Left hindlimb (tissue), 1 donor: ENCODE measurements around the gene COLEC12.
"Not testable (repeated sequence)": the region's sequence is repeated elsewhere in the genome, so short reads cannot be mapped to it uniquely, and the experiment has no call there.

Experiments used
- DNase-seq: peaks from one replicate; pipeline ENCODE4 v3.0.0-alpha.2; 2018

COLEC12 gene

DNA sequence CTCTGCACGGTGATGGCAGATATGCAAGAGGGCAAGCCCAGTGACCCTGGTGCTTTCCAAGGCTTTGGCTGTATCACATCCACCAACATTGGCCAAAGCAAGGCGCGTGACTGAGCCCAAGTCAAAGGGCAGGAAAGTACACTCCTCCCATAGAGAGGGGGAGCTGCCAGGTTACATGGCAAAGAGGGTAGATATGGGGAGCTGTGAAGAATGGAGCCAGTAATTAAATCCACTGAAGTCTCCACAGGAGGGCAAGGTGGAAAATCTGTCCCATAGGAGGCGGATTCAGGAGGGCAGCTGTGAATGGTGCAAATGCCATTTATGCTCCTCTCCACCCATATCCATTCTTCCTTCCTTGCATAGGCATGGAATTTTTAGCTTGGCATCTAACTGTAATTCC lies 188.1 kb downstream of the COLEC12 start:
- DNase-seq, result no peak

DNA sequence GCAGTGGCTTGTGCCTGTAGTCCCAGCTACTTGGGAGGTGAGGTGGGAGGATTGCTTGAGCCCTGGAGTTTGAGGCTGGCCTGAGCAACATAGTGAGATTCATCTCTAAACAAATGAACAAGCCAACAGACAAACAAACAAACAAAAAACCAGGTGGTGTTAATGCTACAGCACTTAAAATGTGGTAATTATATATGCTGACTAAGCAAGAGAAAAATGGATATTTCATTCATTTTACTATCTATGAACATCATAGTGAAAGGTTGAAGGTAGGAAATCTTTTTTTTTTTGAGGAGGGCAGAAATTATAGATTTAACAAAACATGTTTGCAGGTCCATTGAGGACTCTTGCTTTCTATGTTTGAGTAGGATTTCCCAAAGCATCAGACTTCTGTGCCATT lies 190.5 kb downstream of the COLEC12 start:
- no peak for DNase-seq

DNA sequence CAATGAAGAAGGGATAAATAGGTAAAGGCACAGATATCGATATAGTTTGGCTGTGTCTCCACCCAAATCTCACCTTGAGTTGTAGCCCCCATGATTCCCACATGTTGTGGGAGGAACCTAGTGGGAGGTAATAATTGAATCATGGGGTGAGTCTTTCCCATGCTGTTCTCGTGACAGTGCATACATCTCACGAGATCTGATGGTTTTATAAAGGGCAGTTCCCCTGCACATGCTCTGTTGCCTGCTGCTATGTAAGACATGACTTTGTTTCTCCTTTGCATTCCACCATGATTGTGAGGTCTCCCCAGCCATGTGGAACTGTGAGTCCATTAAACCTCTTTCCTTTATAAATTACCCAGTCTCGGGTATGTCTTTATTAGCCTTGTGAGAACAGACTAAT lies 192.4 kb downstream of the COLEC12 start:
- DNase-seq, result not testable (repeated sequence)

DNA sequence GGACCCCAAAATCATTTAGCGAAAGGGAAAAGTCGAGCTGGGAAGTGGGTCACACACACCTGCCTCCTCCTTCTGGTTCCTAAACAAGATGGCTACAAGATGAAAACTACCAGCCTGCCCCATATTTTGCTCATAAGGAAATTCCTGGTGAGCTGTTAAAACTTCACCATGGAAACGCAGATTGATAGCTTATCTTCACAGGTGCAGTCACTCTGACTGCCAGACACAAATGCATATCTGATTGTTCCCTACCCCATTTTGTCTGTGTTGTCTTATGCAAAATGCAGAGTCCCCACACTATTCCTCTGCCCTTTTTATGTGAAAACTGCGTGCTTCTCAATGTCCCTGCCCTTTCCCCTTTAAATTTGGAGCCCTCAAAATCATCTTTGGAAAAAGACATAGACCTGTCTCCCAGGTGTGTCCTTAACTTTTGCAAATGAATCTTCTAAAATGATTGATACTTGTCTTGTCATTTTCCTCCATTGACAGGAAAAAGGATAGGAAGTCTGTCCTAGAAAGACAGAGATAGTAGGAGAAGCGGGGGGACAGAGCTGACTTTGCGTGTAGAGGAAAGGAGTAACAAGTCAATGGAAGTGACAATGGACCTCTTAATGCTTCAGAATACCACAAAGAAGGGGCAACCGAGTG lies 193.8 kb downstream of the COLEC12 start:
- DNase-seq, result no peak

DNA sequence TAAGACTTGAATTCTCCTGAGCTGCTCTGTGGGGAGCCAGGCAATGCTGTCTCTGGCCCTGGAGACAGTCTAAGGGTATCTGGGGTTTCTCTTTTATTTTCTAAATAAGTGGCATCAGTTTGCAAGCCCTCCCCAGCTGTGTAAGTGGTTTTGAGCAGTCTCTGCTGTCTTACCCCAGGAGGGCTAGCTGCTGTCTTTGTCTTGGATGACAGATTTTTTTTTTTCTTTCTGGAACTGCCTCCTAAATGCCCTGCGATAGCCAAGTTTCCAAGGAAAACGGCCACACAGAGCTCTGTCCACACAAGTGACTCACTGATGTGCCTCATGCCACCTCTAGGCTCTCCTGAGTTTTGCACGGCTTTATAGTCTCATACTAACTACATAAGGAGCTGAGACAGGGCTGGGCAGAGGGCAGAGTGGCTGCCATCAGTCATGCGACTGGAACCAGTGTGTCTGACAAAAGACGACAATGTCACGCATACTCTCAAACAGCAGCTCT lies 195.4 kb downstream of the COLEC12 start:
- no peak for DNase-seq

DNA sequence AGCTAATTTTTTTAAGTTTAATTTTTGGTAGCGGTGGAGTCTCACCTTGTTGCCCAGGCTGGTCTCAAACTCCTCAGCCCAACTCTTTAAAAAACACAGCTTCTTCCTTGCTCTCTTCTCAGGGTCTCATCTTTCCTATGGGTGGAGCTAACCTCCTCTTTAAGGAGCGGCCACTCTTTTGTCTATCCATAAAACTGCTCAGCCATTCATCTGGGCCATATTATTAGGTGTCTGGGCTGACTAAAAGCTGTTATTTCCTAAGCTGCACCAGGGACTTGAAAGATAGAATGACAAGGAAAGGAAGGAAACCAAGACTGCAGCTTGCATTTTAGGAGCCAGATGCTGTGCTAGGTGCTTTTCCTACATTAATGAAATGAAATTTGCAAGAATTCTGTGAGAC lies 196.9 kb downstream of the COLEC12 start:
- DNase-seq, result no peak

DNA sequence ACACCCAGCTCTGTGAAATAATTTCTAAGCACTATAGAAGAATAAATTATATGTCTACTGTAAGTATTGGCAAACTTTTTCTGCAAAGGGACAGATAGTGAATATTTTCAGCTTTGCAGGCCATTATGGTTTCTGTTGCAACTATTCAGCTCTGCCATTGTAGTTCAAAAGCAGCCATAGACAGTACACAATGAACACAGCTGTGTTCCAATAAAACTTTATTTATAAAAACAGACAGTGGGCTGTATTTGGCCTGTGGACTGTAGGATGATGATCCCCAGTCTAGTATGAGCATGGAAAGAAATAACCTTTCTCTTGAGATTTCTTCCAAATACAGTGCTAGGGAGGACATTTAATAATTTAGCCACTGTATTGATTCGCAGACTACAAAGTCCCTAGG lies 197.5 kb downstream of the COLEC12 start:
- DNase-seq, result no peak

DNA sequence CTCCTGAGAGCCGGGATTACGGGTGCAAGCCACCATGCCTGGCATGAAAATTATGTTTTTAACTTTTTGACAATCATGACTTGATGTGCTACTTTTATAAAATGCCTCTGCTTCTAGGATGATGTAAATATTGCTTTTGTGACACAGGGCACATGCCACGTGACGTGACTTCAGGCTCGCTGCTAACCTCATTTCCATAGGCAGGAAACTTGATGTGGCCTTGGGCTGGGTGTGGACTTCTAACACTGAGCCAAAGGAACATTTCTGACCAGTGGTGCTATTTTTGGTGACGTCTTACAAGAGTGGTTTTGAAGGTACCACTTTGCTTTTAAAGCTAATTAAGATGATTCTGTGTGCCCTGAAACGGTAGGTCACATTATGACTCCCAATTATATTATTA lies 198.4 kb downstream of the COLEC12 start:
- DNase-seq, result no peak

DNA sequence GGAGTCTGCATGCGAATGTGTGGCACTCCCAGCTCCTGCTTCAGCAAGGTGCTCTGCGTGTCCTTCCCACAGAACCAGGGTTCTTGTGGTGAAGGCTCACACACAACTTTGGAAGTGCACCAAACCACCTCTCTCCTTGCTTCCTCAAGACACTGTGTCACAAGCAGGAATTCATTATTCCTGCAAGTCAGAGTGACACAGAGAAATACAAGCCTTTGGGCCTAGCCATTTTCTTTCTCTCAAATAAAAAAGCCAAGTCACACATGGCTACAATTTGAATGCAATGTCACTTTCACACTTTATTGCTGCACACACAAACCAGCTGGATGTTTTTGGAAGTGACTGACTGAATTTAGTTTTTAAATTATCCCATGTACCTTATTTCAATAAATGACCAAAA lies 202.6 kb downstream of the COLEC12 start:
- no peak for DNase-seq

DNA sequence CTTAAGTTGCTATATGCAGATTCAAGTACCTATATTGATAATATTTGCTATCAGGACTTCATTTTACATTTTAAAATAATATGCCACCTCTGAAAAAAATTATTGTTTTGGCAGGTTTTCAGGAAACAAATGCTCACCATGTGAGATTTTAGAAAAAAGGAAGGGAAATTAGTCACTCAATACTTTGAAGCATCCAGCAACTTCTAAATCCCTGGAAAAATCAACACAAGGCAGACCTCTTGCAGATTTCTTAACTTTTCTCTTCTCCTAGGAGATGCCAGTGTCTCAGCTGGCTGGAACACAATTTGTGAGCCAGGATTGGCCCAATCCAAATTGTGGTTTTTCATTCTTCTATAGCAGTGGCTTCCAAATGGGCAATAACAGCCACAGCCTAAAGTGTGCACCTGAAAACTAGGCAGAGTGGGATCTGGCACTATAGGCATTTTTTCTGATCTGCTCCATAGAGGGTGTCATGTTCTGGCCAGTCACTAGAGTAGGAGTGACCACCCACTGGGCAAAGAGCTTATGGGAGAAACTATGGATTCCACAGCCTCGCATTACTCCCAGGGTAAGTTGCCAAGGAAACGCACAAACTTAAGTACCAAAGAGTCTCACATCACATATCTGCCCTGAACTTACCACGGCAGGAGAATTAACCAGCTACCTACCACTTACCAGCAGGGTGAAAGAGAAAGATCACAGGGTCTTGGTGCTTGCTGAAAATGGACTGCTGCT lies 204.6 kb downstream of the COLEC12 start:
- no peak for DNase-seq

DNA sequence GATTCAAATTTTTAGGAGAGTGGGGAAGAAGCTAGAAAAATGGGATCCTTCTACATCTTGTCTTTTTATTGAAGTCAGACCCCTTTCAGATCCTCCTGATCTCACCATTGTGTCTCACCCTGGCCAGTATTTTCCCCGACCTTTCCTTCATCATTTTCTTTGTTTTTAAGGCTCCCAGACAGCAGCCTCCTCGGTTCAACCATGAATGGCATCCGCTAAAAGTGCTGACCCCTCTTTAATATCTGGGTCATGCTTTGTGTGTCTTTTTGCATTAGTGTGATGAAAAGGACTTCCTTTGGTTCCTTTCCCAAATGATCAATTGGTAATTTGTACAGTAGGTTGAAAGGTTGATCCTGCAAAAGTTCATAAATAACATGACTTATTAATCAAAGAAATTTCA lies 205.9 kb downstream of the COLEC12 start:
- no peak for DNase-seq

DNA sequence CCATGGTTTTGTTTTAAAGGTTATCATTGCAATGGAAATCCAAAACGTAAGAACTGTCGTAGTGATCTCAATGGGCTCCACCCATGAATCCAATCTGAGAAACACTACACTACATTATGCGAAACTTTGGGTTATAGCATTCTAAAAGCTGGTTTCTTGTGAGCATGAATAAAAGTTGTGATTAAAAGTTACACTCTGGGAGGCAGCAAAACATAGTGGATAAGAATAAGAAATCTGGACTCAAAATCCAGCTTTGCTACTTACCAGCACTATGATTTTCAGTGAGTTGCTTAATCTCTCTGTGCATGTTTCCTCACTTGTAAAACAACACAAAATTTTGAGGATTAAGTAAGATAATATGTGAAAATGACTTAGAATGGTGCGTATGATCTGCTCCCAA lies 207.0 kb downstream of the COLEC12 start:
- no peak for DNase-seq

DNA sequence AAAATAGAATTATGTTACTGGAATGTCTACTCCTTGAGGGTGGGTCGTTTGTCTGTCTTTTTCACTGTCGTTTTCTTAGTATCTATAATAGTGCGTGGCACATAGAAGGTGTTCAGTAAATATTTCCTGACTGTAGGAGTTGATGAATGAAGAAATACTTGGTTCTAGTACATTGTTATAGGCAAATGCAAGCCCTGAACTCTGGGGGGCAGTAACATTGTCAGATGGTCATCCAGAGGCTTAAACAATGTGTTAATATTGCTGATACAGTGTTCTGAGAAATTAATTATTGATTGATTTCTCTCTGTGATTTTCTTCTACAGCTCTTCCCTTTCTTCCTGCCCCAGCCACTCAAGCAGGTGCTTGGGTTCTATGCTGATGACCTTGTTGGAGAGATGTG lies 208.2 kb downstream of the COLEC12 start:
- no peak for DNase-seq

DNA sequence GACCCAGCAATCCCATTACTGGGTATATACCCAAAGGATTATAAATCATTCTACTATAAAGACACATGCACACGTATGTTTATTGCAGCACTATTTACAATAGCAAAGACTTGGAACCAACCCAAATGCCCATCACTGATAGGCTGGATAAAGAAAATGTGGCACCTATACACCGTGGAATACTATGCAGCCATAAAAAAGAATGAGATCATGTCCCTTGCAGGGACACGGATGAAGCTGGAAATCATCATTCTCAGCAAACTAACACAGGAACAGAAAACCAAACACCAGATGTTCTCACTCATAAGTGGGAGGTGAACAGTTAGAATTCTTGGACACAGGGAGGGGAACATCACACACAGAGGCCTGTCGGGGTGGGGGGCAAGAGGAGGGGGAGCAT lies 210.5 kb downstream of the COLEC12 start:
- DNase-seq, result not testable (repeated sequence)

DNA sequence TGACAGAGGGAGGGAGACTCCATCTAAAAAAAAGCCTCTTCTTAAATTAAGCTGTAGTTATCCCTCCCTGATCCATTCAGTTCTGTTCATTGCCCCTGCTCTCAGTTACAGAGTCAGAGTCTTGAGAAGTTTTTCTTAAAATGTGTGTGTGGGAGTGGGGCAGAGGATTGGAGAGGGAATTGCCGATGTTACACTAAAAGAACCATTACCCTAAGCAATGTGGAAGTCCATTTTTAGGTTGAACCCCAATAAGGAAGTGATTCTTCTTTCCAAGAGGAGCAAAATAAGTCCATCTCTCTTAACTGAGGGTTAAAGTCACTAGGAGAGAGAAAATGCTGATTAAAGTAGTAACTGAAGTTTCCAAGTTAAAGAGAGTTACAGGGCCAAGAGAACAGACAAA lies 211.5 kb downstream of the COLEC12 start:
- DNase-seq, result no peak

DNA sequence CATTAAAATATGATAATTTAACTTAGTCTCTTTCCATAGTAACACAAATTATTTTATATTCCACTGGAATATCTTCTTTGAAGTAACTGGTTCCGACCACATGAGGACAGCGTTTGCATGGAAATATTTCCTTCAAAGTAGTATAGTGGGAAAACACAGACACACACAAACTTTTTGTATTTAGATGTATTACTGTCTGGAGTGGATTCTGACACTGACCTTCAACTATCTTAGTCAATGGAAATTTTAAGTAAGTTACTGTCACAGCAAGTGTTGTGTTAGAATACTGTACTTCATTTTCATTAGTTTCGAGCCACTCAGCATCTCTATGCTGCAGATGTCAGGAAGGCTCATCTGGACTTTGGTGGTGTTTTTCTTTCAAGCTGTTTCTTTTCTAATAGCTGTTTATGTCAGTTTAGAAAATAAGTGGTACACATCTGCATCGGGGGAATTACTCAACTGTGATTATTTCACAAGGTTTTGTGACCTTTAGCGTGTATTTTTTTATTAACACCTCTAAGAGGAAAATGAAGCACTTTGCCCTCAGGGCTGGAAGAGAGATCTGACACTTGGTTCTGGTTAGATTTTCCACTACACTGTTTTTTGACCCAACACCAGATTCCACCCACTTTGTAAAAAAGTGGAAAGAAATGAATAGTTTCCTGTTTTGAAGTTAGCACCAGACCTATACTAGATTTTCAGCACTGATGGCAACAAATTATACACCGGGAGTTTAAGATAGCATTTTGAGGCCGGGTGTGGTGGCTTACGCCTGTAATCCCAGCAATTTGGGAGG lies 213.8 kb downstream of the COLEC12 start:
- DNase-seq, result no peak

DNA sequence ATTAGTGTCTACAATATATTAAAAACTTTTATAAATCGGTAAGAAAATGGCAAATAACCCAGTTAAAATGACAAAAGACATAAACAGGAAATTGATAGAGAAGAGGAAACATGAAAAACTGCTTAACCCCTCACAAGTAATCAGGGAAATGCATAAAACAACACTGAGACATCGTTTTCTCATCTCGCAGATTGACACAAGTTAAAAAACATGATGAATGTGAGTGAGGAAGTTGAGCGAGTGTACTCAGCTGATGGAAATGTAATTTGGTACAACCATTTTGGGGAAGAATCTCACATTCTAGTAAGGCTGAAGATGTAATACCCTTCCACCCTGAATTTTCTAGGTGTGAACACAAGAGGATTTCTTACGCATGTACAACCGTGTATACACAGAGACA lies 214.7 kb downstream of the COLEC12 start:
- no peak for DNase-seq

DNA sequence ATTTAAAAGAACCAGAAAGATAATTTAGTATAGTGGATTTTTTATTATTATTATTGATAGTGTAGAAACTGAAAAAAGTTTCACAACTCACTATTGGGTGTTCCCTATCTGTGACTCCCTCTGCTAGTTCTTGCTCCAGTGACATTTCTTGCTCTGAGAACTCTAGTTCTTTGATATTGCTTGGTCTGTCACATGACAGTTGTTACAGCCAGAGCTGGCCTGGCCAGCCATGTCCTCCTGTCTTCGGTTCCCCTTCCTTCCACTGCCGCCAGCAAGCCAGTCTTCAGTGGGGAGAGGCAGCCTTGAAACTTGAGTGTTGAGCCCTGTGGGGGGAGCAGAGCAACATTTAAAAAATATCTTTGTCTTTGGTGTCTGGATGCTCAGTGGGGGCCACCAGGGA lies 225.0 kb downstream of the COLEC12 start:
- DNase-seq, result no peak

DNA sequence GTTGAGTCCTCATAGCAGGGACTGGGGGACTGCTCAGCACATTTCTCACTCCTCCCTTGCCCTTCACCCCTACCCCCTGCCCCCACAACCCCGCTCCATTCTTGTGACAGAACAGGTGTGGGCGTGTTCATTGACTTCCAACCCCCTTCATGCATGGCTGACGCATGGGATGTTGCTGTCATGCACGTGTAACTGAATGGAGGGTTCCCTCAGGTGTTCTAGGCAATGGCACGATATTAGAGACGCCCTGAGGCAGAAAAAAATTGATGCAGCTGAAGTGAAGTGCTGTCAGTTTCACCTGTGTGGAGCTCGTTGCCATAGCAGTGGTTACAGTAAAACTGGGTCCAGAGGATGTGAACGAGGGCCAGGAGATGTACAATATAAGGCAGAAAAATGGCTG lies 226.2 kb downstream of the COLEC12 start:
- no peak for DNase-seq

DNA sequence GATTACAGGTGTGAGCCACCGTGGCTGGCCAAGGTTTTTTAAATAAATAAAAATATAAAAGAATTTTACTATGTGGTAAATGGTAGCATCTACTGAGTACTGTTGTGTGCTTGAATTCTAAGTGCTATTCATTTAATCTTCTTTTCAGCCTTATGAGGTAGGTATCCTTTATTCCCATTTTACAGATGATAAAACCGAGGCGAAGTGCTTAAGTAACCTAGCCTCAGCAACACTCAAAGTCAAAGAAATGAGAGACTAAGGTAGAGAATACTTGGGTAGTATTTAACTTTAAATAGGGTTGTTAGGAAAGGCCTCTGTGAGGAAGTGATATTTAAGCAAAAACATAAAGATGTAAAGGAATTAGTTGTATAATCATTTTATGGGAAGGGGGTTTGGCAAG lies 227.0 kb downstream of the COLEC12 start:
- no peak for DNase-seq

DNA sequence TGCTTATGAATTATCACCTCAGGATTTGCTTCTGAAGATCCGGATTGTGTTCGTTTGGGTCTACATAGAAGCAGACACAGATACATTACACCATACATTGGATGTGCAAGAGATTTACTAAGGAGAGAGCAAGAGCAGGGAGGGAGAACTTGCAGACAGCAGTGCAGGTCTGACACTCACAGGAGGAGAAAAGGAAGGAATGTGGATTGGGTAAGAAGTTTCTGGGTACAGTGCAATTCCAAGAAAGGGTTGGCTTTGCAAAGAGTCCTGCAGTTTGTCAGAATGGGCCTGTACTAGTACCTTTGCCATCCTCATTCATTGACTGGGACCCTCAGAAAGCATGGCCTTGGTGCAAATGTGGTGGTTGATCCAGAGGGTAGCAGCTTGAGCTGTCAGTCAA lies 227.9 kb downstream of the COLEC12 start:
- DNase-seq, result no peak

DNA sequence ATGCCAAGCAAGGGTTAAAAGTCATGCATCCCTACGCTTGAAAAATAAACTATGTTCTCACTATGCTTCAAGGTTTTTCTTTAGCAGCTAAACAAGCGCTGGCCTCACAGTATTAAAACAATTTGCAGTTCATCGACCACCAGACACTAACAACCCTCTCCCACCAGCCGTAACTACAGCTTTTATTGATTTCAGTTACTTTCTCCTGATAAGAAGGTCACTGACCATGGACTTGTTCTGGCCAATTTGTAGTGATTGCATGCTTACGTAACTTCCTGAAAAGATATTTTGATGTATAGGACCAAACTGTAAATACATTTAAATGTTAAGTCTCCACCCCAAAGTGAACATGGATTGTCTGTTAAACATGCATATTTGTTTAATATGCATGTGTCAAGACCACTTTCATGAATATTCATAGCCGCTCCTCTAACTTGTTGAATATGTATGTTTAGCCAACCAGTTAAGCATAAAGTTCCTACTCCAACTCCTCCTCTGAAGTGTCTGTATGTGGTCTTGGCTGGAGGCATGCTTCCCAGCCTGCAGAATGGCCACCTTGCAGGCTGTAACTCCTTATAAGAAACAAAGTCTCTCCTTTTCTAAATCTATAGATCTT lies 230.9 kb downstream of the COLEC12 start:
- DNase-seq, result no peak
